Tibial artery (tissue), 4 donors: Measurements from ENCODE around the gene TTLL11.

ENCODE experiments used
- DNase-seq, 2 donors: peaks; one replicate each; pipeline ENCODE4 v3.0.0-alpha.2; 2019
- H3K27ac ChIP-seq, 2 donors: fragments of 200-600 bp; sonication (generic) in 1 of 2; 1 replicate in 1 of 2; 2 replicates in 1 of 2; pipeline ENCODE4 v1.5.1; 2018 to 2019; ENCODE audit warnings: mild to moderate bottlenecking in 1 of 2
- H3K27me3 ChIP-seq, 2 donors: fragments of 200-600 bp; sonication (generic) in 1 of 2; one replicate each; pipeline versions ENCODE4 v1.5.1 to v1.6.0; 2016 to 2019
- H3K36me3 ChIP-seq, 3 donors: fragments of 200-600 bp; sonication (generic) in 2 of 3; one replicate each; pipeline ENCODE4 v1.5.1; 2016 to 2019; ENCODE audit warnings: mild to moderate bottlenecking in 2 of 3
- H3K4me1 ChIP-seq, 4 donors: fragments of 200-600 bp; sonication (generic) in 2 of 4; 1 replicate in 3 of 4; 2 replicates in 1 of 4; pipeline ENCODE4 v1.5.1; 2016 to 2019
- H3K4me3 ChIP-seq, 2 donors: fragments of 200-600 bp; sonication (generic) in 1 of 2; 1 replicate in 1 of 2; 2 replicates in 1 of 2; pipeline ENCODE4 v1.5.1; 2018 to 2019; ENCODE audit warnings: mild to moderate bottlenecking in 2 of 2
- H3K9me3 ChIP-seq, 3 donors: fragments of 200-600 bp; sonication (generic) in 1 of 3; one replicate each; pipeline ENCODE4 v1.5.1; 2016 to 2019
- CTCF ChIP-seq, 2 experiments: fragments of 200-600 bp in 1 of 2; fragments of 450-650 bp in 1 of 2; IDR thresholded peaks; one replicate each; pipeline ENCODE4 v1.5.1; 2017 to 2019; ENCODE audit warnings: antibody characterized with exemption in 2 of 2, mild to moderate bottlenecking in 1 of 2, moderate library complexity in 1 of 2
- intact Hi-C: fragments of 100-400 bp; cut with DNase I; formaldehyde crosslinking; loops from one replicate; pipeline ENCODE4 v1.15.0; 2023; ENCODE audit warnings: low total_unique reads

The TTLL11 gene

GRCh38 chr9:121830441-121831140 lies 262.5 kb downstream of the TTLL11 start:
- no peaks in the 10 kb centered on the region for H3K27me3 ChIP-seq
- no peak for TF ChIP-seq CTCF (IDR thresholded peaks at IDR 0.05)
- H3K27ac ChIP-seq = no peak overlapping the region
- H3K9me3 ChIP-seq = no peaks in the 10 kb centered on the region
- H3K4me1 ChIP-seq = no peaks in the 10 kb centered on the region
- no peaks in the 10 kb centered on the region for H3K36me3 ChIP-seq
- no peak overlapping the region for H3K4me3 ChIP-seq
- intact Hi-C loops = no loop called here
- no peak for DNase-seq

- H3K27me3 ChIP-seq = no peaks in the 10 kb centered on the region
- H3K4me1 ChIP-seq = no peaks in the 10 kb centered on the region
- H3K4me3 ChIP-seq = no peak overlapping the region
- TF ChIP-seq CTCF (IDR thresholded peaks at IDR 0.05) = no peak
- intact Hi-C loops = no loop called here
- no peak overlapping the region for H3K27ac ChIP-seq
- DNase-seq = no peak
- H3K36me3 ChIP-seq = peaks cover 0 to 5% (median 2%) of the 10 kb centered on the region in 3 donors
- no peaks in the 10 kb centered on the region for H3K9me3 ChIP-seq
Observed at GRCh38 chr9:121827251-121827967, 265.7 kb downstream of the TTLL11 start.

GRCh38 chr9:121826711-121827110 lies 266.4 kb downstream of the TTLL11 start:
- intact Hi-C loops = no loop called here

GRCh38 chr9:121825031-121825691 lies 267.9 kb downstream of the TTLL11 start:
- DNase-seq = no peak
- H3K36me3 ChIP-seq = peaks cover 0 to 13% (median 7%) of the 10 kb centered on the region in 3 donors
- TF ChIP-seq CTCF (IDR thresholded peaks at IDR 0.05) = no peak
- H3K27me3 ChIP-seq = no peaks in the 10 kb centered on the region
- intact Hi-C loops = no loop called here
- H3K4me3 ChIP-seq = no peak overlapping the region
- H3K27ac ChIP-seq = no peak overlapping the region
- H3K9me3 ChIP-seq = no peaks in the 10 kb centered on the region
- H3K4me1 ChIP-seq = no peaks in the 10 kb centered on the region

More at GRCh38 chr9:121826711-121827110, 266.4 kb downstream of the TTLL11 start:
- no peak overlapping the region for H3K27ac ChIP-seq
- H3K36me3 ChIP-seq = peaks cover 0 to 12% (median 7%) of the 10 kb centered on the region in 3 donors
- no peak overlapping the region for H3K4me3 ChIP-seq
- no peak for DNase-seq
- no peaks in the 10 kb centered on the region for H3K4me1 ChIP-seq
- no peak for TF ChIP-seq CTCF (IDR thresholded peaks at IDR 0.05)
- H3K27me3 ChIP-seq = no peaks in the 10 kb centered on the region
- H3K9me3 ChIP-seq = no peaks in the 10 kb centered on the region

GRCh38 chr9:121824651-121825030 lies 268.5 kb downstream of the TTLL11 start:
- Histone ChIP-seq H3K4me3 (no peak overlapping the region), H3K4me1 (no peaks in the 10 kb centered on the region), H3K27me3 (no peaks in the 10 kb centered on the region), H3K27ac (no peak overlapping the region), H3K9me3 (no peaks in the 10 kb centered on the region), H3K36me3 (peaks cover 0 to 13% (median 7%) of the 10 kb centered on the region in 3 donors)
- DNase-seq = no peak
- no peak for TF ChIP-seq CTCF (IDR thresholded peaks at IDR 0.05)
- intact Hi-C loops = no loop called here
